Hematopoietic multipotent progenitor cell treated with erythropoietin and hydrocortisone succinate and interleukin-3 and kit ligand, for 6 days (in vitro differentiated cells): ENCODE measurements around the gene RNF212.

Source experiments
- DNase-seq: peaks from one replicate; pipeline ENCODE4 v3.0.0-alpha.2; 2015

RNF212 gene

GRCh38 chr4:1090465-1091440 is 22.6 kb downstream of the RNF212 start:
- DNase-seq, result no peak

- DNase-seq, result no peak
Observed at GRCh38 chr4:1090036-1090435, 23.3 kb downstream of the RNF212 start.

GRCh38 chr4:1087371-1087770 is 26.0 kb downstream of the RNF212 start:
- DNase-seq, result no peak

- DNase-seq, result no peak
Observed at GRCh38 chr4:1086011-1086410, 27.4 kb downstream of the RNF212 start.

- DNase-seq, result no peak
Observed at GRCh38 chr4:1085404-1085799, 28.0 kb downstream of the RNF212 start.

GRCh38 chr4:1084796-1085403 is 28.5 kb downstream of the RNF212 start:
- no peak for DNase-seq

- DNase-seq, result no peak
Observed at GRCh38 chr4:1084394-1084793, 29.0 kb downstream of the RNF212 start.

GRCh38 chr4:1082215-1083182 is 30.9 kb downstream of the RNF212 start:
- peak; percentile 94 for DNase-seq

- no peak for DNase-seq
Observed at GRCh38 chr4:1081689-1082040, 31.7 kb downstream of the RNF212 start.

GRCh38 chr4:1080961-1081688 is 32.2 kb downstream of the RNF212 start:
- no peak for DNase-seq

- DNase-seq, result no peak
Observed at GRCh38 chr4:1080432-1080831, 32.9 kb downstream of the RNF212 start.

GRCh38 chr4:1079711-1080265 is 33.6 kb downstream of the RNF212 start:
- no peak for DNase-seq

- DNase-seq, result no peak
Observed at GRCh38 chr4:1078490-1078889, 34.9 kb downstream of the RNF212 start.

- no peak for DNase-seq
Observed at GRCh38 chr4:1077711-1078477, 35.5 kb downstream of the RNF212 start.

GRCh38 chr4:1075809-1076699 is 37.3 kb downstream of the RNF212 start:
- no peak for DNase-seq

GRCh38 chr4:1075225-1075624 is 38.1 kb downstream of the RNF212 start:
- no peak for DNase-seq

GRCh38 chr4:1074077-1074476 is 39.3 kb downstream of the RNF212 start:
- no peak for DNase-seq

GRCh38 chr4:1072830-1073446 is 40.4 kb downstream of the RNF212 start:
- peak; percentile 80 for DNase-seq

GRCh38 chr4:1069394-1069793 is 44.0 kb downstream of the RNF212 start:
- no peak for DNase-seq

GRCh38 chr4:1065732-1066131 is 47.6 kb downstream of the RNF212 start:
- no peak for DNase-seq
